Neural progenitor cell (in vitro differentiated cells): Measurements from ENCODE around the gene TTC39C.

Source experiments
- EZH2 ChIP-seq: fragments of 200-600 bp; sonication (generic); IDR thresholded peaks from 2 replicates; pipeline ENCODE4 v1.6.1; 2017; ENCODE audit warnings: antibody characterized with exemption, mild to moderate bottlenecking, moderate library complexity
- TF ChIP-seq, protein P1 (sequence below): fragments of 200-600 bp; sonication (generic); IDR thresholded peaks from 2 replicates; pipeline ENCODE4 v1.5.1; 2017; ENCODE audit warnings: antibody characterized with exemption, mild to moderate bottlenecking

DNA sequence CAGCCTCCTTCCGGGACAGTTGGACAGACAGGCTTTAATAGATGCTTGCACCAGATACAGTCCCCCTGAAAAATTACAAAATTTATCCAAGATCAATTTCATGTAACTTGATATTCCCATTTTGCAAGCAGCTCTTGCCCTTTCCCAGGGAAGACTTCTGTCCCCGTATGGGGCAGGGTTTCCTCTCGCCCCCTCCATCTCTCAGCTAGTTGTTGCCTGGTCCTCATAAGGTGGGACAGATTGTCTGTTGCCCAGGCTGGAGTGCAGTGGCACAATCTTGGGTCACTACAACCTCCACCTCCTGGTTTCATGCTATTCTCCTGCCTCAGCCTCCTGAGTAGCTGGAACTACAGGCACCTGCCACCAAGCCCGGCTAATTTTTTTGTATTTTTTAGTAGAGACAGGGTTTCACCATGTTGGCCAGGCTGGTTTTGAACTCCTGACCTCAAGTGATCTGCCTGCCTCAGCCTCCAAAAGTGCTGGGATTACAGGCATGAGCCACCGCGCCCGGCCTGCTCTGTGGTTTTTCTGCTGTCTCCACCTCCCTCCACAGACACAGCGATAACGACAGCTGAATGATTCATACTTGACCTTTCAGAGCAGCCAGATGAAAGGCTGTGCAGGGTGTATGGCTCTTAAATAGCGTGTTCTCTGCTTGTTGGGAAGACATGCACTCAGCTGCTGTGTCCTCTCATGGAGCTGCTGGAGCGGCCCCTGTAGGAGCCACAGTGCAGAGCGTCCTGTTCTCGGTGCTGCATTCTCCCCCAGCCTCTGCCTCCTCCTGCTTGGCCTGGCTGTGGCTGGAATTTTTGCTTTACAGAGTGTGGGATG is 61.4 kb downstream of the TTC39C start:
- TF ChIP-seq, protein P1, sequence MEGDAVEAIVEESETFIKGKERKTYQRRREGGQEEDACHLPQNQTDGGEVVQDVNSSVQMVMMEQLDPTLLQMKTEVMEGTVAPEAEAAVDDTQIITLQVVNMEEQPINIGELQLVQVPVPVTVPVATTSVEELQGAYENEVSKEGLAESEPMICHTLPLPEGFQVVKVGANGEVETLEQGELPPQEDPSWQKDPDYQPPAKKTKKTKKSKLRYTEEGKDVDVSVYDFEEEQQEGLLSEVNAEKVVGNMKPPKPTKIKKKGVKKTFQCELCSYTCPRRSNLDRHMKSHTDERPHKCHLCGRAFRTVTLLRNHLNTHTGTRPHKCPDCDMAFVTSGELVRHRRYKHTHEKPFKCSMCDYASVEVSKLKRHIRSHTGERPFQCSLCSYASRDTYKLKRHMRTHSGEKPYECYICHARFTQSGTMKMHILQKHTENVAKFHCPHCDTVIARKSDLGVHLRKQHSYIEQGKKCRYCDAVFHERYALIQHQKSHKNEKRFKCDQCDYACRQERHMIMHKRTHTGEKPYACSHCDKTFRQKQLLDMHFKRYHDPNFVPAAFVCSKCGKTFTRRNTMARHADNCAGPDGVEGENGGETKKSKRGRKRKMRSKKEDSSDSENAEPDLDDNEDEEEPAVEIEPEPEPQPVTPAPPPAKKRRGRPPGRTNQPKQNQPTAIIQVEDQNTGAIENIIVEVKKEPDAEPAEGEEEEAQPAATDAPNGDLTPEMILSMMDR, result no peak
- TF ChIP-seq EZH2, result no peak
